HG02571 (cell line): ENCODE results near the gene ZNF506.
"Not testable (repeated sequence)": the region's sequence is repeated elsewhere in the genome, so short reads cannot be mapped to it uniquely, and the experiment has no call there.

Experiments used
- ATAC-seq: cut with Tn5 transposase; IDR thresholded peaks from one replicate; pipeline ENCODE4 v1.9.1; 2021; ENCODE audit warnings: mild to moderate bottlenecking, moderate library complexity; ENCODE audit not compliant: unreplicated experiment

Gene ZNF506

DNA sequence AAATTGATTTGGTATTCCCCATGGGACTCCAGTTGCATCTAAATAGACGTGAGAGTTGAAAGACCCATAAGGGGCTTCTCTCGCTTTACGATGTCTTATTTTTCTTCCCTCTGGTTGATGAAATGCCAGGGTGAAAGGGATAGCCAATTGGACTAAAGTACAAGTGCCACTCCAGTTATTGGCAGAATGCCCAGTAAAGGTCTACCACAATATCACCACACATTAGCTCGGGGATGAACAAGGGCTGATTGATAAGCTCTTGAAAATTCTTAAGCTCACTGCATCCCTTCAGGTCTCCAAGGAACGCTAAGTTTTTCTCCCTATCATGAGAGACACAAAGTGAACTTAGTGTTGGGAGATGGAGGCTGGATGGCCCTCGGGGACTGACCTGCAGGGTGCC is 39.8 kb downstream of the ZNF506 start:
- ATAC-seq = not testable (repeated sequence)

DNA sequence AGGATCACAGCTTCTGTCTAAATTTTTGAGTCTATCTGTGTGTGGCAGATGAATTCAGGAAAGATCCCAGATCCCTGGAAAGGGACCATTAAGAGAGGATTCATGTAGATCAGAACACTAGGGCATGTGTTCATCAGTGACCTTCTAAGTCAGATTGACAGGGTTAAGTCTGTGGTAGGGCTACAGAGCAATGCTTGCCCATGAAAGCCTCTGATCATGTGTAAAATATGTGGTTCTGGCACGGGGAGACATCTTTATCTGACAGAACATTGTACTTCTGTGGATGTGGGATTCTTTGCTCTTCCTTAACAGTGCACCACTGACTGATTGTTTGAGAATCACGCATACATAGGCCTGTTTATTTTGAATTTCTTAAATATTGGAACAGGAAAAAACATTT is 42.9 kb downstream of the ZNF506 start:
- ATAC-seq = no peak

DNA sequence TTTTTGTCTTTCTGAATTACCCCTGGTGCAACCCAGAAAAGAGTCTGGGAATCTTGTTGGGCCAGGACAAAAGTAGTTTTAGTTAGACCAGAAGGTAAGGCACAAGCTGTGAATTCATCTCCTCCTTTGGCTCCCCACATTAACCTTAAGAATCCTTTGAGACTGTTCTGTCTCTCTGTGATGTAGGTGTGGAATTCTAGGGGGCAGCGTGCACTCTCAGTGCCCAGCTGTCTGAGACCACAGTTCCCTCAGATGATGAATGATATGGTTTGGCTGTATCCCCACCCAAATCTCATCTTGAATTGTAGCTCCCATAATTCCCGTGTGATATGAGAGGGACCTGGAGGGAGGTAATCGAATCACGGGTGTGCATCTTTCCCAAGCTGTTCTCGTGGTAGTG is 43.9 kb downstream of the ZNF506 start:
- ATAC-seq = no peak

DNA sequence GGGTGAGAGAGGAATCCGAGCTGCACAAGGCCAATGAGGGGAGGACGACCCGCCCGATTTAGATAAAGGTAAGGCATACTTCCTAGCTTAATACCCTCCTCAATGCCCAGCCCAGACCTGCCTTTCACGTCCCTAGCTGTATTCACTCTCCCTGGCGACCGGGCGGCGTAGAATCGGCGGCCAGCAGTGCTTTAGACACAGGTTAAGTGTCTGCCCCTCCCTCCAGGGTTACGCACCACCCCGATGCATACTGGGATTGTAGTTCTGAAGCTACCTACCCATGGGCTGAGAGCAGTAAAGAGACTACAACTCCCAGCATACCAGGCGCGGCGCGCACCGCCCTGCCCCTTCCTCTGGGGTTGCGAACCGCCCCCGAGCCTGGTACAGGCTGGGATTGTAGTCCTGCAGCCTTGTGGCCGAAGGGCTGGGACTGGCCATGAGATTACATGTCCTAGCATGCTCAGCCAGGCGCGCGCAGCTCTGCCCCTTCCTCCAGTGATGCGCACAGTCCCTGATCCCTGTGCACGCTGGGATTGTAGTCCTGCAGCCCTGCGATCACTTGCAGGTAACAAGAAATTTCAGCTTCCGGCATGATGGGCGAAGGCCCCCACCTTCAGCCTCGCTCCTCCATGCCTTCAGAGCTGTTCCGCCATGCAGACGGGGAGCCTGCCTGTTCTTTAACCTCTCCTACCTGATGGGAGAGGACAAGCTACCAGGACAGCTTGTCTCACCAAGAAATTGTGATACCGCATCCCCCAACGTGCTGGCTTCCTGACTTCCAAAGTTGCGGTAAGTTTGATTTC is 45.1 kb downstream of the ZNF506 start:
- peak; percentile 95 for ATAC-seq

DNA sequence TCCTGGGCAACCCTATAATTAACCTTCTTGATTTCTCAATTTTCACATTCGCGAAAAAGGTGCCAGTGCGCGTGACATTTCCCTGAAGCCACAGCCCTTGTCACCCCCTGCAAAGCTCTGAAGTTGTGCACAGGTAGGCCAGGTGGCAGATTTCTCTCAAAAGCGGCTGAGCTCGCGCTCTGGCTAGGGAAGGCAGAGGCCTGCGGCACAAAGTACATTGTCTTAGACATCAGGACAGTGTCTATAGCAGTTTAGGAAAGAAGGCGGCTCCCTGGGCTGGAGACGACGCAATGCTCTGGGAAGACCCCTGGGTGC is 45.7 kb downstream of the ZNF506 start:
- ATAC-seq = peak; percentile 16

DNA sequence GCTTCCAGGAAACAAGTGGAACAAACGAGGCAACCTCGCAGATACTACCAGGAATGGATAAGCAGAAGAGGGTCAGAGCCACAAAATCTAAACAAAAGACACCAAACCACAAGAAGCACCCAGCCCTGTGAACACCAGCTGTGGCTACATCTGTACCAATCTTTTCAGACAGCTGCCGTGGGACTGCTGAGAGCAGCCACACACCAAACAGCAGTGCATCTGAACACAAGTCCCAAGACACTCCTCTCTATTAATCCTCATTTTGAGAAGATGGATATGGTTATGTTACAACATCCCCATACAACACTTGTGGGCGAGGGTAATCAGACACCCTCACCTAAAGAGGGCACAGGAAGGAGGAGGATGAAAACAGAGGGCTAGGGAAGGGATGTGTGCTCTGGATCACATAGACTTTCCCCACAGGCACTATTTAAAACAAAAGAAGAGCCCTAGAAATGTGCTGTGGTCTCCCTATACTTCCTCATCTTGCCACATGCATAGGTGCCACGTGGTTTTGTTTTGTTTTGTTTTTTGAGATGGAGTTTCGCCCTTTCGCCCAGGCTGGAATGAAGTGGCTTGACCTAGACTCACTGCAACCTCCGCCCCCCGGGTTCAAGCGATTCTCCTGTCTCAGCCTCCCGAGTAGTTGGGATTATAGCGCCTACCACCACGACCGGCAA is 47.1 kb downstream of the ZNF506 start:
- ATAC-seq = no peak

DNA sequence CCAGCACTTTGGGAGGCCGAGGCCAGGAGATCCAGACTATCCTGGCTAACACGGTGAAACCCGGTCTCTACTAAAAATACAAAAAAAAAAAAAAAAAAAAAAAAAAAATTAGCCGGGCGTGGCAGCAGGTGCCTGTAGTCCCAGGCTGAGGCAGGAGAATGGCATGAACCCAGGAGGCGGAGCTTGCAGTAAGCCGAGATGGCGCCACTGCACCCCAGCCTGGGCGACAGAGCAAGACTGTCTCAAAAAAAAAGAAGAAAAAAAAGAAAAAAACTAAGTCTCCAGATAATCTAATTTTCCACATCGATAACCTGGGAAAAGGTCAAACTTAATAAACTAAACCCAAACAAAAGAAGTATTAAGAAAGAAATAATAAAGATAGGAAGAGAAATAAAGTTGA is 49.6 kb downstream of the ZNF506 start:
- not testable (repeated sequence) for ATAC-seq

DNA sequence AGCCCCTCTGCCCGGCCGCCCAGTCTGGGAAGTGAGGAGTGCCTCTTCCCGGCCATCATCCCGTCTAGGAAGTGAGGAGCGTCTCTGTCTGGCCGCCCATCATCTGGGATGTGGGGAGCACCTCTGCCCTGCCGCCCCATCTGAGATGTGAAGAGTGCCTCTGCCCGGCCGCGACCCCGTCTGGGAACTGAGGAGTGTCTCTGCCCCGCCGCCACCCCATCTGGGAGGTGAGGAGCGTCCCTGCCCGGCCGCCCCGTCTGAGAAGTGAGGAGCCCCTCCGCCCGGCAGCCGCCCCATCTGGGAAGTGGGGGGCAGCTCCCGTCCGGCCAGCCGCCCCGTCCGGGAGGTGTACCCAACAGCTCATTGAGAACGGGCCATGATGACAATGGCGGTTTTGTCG is 51.6 kb downstream of the ZNF506 start:
- ATAC-seq = not testable (repeated sequence)

DNA sequence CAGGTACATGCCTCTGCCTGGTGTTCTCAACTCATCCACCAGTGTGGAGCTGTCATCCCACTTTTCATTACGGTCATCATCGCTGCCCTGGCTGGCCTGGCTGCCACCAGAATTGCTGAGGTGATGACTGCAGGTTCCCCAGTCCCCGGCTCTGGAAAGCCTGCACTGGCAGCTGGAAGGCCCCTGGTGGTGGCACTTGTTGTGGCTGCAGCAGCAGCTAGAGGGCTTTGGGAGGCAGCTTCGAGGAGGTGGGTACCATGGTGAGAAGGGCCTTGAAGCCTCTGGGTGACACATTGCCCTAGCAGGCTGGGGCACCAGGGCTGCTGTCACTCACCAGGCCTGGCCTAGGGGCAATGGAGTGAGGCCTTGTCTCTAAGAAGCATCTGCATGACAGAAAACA is 63.4 kb downstream of the ZNF506 start:
- no peak for ATAC-seq

DNA sequence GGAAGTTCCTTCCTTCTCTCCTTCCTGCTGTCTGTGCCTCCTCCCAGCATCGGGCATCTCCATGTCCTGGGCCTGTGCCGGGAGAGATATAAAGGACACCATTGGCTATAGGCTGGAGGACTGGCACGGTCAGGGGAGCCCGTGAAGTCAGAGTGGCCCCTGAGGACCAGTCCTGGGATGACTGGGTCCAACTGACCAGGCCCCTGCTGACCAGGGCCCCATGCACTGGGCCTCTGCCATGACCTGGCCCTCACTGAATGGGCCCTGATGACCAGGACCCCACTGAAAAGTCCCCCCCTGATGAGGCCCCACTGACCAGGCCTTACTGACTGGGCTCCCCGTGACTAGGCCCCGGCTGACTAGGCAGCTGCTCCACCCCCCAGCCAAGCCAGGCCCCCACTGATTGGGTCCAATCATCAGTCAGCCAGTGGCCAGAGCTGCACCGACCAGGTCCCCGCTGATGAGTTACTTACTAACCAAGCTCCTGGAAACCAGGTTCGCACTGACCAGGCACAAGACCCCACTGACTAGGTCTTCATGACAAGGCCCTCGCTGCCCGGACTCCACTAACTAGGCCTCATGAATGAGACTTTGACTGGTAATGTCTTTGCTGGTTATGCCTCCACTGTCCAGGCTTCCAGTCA is 68.7 kb downstream of the ZNF506 start:
- no peak for ATAC-seq

DNA sequence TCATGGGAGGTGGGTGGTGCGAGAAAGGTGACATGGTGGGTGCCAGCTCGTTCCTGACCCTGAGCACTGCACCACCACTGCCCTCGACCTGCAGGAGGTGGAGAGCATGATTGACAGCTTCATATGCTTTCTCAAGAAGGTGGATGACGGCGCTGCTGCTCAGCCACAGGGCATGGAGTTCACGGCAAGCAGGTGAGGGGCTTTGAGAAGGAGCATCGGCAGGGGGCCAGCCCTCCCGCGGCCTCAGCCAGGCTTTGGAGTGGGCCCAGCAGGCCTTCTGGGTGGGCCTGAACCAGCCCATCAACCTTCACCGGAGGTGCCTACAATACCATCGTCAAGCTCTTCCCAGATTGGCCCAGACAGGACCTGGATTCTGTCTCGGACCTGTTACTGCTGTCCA is 69.7 kb downstream of the ZNF506 start:
- no peak for ATAC-seq

DNA sequence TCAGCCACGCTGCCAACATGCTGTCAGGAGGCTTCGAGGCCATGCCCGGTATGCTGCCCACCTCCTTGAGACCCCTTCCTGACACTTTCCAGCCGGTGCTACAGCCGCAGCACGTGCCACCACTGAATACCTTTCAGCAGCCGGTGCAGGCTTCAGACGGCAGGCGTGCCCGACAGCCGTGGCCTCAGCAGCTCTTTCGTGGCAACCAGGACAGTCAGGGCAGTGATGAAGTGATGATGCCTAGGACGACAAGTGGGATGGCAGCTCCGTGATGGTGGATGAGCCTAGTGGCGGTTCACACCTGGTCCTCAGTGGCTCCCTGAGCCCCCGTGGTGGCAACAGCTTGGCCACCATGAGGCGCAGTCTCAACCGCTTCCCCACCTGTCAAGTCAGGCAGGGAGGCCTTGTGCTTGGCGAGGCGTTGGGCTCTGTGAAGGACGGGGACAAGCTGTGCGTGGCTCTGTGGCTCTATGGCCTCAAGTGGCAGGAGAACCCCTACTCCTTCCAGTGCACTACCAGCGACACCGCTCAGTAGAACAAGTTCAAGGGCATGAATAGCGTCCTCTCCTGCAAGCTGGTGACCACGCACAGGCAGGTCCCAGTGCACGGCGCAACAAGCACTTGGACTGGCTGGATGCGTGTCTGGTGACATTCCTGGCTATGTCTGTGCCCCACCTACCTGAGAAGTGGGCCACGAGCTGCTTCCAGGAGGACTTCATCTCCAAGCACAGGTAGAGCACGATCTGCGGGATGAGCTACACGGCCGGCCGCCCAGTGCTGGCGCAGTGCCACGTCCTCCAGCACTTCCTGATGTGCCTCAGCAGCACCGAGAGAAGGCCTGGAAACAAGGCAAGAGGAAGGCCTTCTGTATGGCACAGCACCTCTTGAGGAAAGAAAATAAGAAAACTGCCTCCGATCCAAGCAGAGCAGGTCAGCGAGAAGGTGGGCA is 70.4 kb downstream of the ZNF506 start:
- no peak for ATAC-seq

DNA sequence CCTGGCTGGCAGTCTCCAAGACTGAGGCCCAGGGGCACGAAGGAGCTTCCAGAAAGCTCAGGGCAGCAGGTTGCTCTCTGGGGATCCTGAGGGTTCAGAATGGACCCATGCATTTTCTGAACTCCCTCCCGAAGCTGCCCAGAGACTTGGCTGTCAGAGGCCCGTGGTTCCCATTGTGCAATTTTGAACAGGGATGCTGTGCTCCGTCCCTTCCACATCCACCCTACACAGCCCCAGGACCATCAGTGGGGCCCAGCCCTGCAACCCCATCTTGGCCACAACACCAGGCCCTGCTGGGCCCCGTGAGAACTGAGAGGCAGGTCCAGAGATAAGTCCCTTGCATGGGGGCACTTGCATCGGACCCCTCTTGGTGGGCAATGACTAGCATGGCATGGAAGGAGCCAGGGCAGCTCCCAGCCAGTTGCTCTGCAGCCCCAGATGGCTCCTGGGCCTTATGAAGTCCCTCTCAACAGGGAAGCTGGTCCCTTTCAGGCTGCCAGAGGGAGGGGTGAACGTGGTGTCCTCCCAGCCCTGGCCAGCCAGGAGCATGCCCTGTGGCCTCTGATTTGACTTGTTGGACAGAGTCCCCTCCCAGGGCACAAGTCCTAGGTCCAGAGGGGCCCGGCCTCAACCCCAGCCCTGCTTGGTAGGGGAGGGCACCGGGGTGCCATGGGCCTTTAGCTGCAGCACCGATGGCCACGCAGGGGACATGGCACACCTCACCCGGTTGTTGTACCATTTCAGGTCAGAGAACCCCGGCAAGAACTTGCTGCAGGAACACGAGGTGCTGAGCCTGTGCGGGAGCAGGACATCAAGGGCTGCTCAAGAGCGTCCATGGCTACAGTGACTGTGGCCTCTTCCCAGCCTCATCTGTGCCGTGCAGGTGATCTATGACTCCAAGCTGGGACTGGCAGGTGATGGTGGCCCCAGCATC is 71.4 kb downstream of the ZNF506 start:
- ATAC-seq = no peak

DNA sequence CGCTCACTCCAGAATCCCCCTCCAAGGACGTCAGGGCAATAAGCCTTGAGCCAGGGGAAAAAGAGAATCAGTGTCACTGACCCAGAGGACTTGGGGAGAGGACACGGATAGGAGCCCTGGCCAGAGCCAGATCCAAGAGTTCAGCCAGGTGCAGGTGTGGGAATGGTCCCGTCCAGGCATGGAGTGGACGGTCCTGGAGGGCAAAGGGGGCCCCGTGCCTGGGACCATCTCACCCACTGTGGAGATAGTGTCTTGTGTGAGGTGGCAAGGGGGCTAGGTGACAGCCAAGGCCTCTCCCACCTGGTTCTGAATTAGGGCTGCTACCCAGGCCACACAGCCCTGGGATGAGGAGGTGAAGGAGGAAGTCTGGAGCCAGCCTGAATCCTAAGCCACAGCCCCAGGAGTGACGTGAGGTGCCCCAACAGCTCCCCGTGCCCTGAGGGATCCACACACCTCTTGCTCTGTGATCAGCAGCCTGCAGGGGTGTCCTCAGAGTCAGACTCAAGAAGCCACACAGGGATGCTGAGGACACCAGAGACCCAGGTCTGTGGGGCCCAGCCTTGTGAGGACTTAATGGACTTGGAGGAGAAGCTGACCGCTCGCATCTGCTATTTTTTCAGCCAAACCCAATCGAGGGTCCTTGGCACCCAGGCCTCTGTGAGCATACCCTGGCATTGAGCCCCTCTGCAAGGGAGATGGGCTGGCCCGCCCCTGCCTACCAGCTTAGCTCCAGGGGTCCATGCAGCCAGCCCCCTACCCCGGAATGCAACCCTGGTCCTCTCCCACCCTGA is 72.2 kb downstream of the ZNF506 start:
- ATAC-seq = no peak

DNA sequence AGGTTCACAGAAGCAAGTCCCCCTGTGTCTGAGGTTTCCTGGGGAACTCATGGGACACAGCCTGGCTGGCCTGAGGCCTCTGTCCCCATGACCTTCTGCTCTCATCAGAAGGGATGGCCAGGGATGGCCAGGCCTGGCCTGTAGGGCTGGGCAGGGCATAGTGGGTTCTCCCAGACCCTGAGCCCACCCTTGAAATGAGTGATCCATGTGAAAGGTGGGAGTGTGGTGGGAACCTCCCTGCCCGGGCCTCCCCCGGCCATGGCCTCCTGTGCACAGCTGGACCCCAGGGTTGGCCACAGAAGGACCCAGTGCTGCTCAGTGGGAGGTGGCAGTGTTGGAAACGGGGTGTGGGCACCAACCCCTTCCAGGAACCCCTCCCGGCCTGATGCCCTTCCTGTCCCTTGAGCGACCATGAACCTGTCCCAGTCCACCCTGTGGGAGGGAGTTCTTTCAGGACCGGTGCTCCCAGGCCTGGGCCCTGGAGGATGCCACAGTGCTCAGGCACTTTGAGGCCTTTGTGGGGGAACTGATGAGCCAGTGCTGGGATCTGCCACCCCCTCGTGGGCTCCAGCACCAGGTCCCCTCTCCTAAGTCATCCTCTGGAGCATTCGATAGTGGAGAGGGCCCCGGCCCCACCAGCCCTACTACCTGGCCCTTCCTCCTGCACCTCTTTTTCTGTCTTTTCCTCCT is 73.2 kb downstream of the ZNF506 start:
- no peak for ATAC-seq

DNA sequence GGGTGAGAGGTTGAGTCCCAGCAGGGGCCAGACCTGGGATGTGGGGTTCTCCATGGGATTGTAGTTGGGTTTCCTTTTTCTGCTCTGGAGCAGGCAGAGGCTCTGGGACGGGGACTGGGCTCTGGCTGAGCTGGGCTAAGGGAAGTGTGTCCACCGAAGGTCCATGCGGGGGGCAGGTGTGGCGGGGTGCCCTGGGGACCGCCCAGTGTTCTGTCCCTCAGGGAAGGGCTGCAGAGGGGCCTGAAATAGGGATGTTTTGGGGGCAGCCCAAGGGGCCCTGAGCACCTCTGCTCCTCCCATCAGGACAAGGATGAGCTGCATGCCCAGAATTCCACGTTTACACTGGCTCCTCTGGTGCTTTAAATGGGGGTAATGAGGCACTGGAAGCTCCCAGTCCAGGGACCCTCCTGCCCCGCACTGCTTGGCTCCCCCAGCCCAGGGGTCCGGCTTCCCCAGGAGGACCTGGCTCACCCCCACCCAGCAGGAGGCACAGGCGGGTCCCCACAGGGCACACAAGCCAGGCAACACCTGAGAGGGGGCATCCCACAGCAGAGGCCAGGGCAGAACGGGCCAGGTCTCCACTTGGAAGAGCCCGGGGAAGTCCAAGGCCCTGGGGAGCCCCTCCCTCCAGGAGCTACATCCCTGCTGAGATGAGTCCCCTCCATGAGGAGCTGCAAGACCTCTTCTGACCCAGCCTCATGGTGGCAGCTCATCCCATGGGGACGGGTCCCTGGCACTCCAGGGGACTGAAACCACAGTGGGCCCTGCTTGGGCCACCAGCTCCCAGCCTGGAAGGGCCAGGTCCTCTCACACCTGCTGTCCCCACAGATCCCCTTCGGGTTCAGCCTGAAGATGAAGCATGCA is 74.0 kb downstream of the ZNF506 start:
- no peak for ATAC-seq

DNA sequence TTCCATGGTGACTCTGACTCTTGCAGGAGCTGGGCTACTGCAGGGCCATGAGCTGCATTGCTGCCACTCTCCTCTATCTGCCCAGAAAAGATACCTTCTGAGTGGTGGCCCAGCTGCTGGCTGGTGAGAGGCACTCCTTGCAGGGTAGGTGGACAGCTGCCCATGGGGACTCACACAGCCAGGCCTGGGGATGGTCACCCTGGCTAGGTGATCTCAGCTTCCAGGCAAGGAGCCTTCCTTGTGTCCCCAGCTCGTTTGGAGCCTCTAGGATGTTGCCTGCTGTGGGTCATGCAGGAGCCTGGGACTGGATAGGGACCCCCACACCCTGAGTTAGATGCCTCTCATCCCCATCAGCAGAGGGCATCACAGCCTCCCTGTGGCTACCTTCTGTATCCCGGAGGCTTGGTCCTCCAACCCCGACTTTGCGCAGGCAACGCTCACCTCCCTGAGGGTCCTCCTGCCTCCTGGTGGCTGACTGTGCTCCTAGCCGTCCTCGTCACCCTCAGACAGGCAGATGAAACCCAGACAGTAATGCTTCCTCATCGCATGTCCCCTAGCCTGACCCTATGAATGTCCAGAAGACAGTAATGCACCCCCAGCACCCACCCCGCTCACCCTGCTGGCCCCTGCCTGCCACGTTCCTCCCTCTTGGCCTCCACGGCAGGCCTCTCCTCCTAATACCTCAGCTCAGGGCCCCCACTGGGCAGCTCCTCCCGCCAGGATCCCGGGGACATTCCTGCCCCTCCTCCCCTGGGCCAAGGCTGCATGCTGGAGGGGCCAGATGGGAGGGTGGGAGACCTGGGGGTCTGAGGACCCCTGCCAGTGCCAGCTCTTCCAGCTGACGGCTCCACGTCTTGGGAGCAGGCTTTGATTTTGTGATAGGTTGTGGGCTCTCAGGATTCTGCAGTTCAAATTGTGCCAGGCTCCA is 75.0 kb downstream of the ZNF506 start:
- no peak for ATAC-seq
